GM12878 (cell line): ENCODE measurements around the gene COL9A2. TPM values are rescaled to one million over a fixed set of nuclear protein-coding genes. Genes with fewer than 3 reads are reported as not detected.
A peak's percentile ranks its signal among the peaks of the same experiment; 100 is the strongest.

Experiments
- BCL3 ChIP-seq: IDR thresholded peaks from 2 replicates; pipeline ENCODE4 v1.6.1; 2011; ENCODE audit warnings: borderline replicate concordance, low read depth, mild to moderate bottlenecking, moderate library complexity, low read length; ENCODE audit not compliant: insufficient read depth, poor library complexity, severe bottlenecking
- CHD1 ChIP-seq: IDR thresholded peaks from 2 replicates; pipeline ENCODE4 v1.6.1; 2012; ENCODE audit warnings: low read depth, low read length, improper control_type of control experiment
- CHD2 ChIP-seq: IDR thresholded peaks from 2 replicates; pipeline ENCODE4 v1.6.1; 2011; ENCODE audit warnings: low read depth, low read length, improper control_type of control experiment, borderline replicate concordance
- CTCF ChIP-seq, 3 experiments: IDR thresholded peaks in 2 of 3; conservative IDR thresholded peaks in 1 of 3; 2 replicates each; pipeline ENCODE4 v1.5.1; 2011; ENCODE audit warnings: low read depth in 3 of 3, low read length in 3 of 3, mild to moderate bottlenecking in 3 of 3, control low read depth in 2 of 3, moderate library complexity in 2 of 3, inconsistent platforms in 1 of 3, mixed read lengths in 1 of 3; ENCODE audit not compliant: control insufficient read depth in 2 of 3, insufficient read depth in 1 of 3; ENCODE audit errors: extremely low read depth in 1 of 3
- IRF4 ChIP-seq: IDR thresholded peaks from 2 replicates; pipeline ENCODE4 v1.6.1; 2011; ENCODE audit warnings: low read depth, low read length
- IRF5 ChIP-seq: fragments of 450-650 bp; IDR thresholded peaks from 2 replicates; pipeline ENCODE4 v1.6.1; 2017; ENCODE audit warnings: borderline replicate concordance
- KLF5 ChIP-seq: fragments of 450-650 bp; IDR thresholded peaks from 2 replicates; pipeline ENCODE4 v1.6.1; 2014; ENCODE audit warnings: mild to moderate bottlenecking; ENCODE audit not compliant: partially characterized antibody
- MYB ChIP-seq: fragments of 150-350 bp; IDR thresholded peaks from 2 replicates; pipeline ENCODE4 v1.6.1; 2014; ENCODE audit warnings: mild to moderate bottlenecking, low read depth, low read length, borderline replicate concordance
- POLR2A ChIP-seq: IDR thresholded peaks from 2 replicates; pipeline ENCODE4 v1.6.1; 2011; ENCODE audit warnings: low read depth, mild to moderate bottlenecking, low read length
- SMARCA5 ChIP-seq: fragments of 450-650 bp; IDR thresholded peaks from 2 replicates; pipeline ENCODE4 v1.6.1; 2017; ENCODE audit warnings: mild to moderate bottlenecking
- STAT3 ChIP-seq: IDR thresholded peaks from 2 replicates; pipeline ENCODE4 v1.6.1; 2011; ENCODE audit warnings: low read depth, low read length, improper control_type of control experiment
- TAF1 ChIP-seq: IDR thresholded peaks from 2 replicates; pipeline ENCODE4 v1.6.1; 2011; ENCODE audit warnings: mild to moderate bottlenecking, low read depth, low read length, borderline replicate concordance
- TARDBP ChIP-seq: IDR thresholded peaks from 2 replicates; pipeline ENCODE4 v1.6.1; 2016; ENCODE audit warnings: borderline replicate concordance
- TCF7 ChIP-seq: IDR thresholded peaks from 2 replicates; pipeline ENCODE4 v1.6.1; 2014; ENCODE audit warnings: antibody characterized with exemption, borderline replicate concordance
- ZNF217 ChIP-seq: fragments of 450-650 bp; IDR thresholded peaks from 2 replicates; pipeline ENCODE4 v1.6.1; 2017; ENCODE audit warnings: antibody characterized with exemption, mild to moderate bottlenecking
- polyA plus RNA-seq, 11 experiments: library from polyadenylated mRNA; depleted of rRNA in 4 of 11; unstranded in 6 of 11; stranded (reverse) in 5 of 11; fragments of >200 nt; fragmentation: Nextera tagmentation in 4 of 11; fragmentation: Illumina TruSeq in 1 of 11; extraction: Ambion mirVana in 4 of 11; extraction: Trizol in 1 of 11; gene quantifications; 1 replicate in 1 of 11; 2 replicates in 10 of 11; pipeline versions ENCODE4 v1.2.1 to v1.2.3, GENCODE V29; 2011 to 2016; ENCODE audit warnings: inconsistent platforms in 2 of 11, missing spikeins in 2 of 11, low read depth in 1 of 11
- total RNA-seq, 4 experiments: library from RNA; depleted of rRNA in 3 of 4; stranded (reverse); fragments of >200 nt in 3 of 4; fragmentation: Illumina TruSeq in 1 of 4; extraction: Trizol in 1 of 4; gene quantifications; 2 replicates each; pipeline versions ENCODE4 v1.2.1 to v1.2.3, GENCODE V29; 2013 to 2021
- TF ChIP-seq, protein P1 (sequence below): IDR thresholded peaks from 2 replicates; pipeline ENCODE4 v1.6.1; 2012; ENCODE audit warnings: improper control_type of control experiment, low read depth, low read length; ENCODE audit not compliant: insufficient replicate concordance
- TF ChIP-seq, protein P2 (sequence below): fragments of 450-650 bp; conservative IDR thresholded peaks from 2 replicates; pipeline ENCODE4 v1.6.1; 2017; ENCODE audit warnings: mild to moderate bottlenecking, moderate library complexity

The COL9A2 gene
- total and polyA plus RNA-seq, 10 of the 15 experiments (the other 5 are each of a cell fraction or from before 2014, with no cell fraction given), result 3.1 to 63.3 (median 22.4) TPM

- TF ChIP-seq, protein P1, sequence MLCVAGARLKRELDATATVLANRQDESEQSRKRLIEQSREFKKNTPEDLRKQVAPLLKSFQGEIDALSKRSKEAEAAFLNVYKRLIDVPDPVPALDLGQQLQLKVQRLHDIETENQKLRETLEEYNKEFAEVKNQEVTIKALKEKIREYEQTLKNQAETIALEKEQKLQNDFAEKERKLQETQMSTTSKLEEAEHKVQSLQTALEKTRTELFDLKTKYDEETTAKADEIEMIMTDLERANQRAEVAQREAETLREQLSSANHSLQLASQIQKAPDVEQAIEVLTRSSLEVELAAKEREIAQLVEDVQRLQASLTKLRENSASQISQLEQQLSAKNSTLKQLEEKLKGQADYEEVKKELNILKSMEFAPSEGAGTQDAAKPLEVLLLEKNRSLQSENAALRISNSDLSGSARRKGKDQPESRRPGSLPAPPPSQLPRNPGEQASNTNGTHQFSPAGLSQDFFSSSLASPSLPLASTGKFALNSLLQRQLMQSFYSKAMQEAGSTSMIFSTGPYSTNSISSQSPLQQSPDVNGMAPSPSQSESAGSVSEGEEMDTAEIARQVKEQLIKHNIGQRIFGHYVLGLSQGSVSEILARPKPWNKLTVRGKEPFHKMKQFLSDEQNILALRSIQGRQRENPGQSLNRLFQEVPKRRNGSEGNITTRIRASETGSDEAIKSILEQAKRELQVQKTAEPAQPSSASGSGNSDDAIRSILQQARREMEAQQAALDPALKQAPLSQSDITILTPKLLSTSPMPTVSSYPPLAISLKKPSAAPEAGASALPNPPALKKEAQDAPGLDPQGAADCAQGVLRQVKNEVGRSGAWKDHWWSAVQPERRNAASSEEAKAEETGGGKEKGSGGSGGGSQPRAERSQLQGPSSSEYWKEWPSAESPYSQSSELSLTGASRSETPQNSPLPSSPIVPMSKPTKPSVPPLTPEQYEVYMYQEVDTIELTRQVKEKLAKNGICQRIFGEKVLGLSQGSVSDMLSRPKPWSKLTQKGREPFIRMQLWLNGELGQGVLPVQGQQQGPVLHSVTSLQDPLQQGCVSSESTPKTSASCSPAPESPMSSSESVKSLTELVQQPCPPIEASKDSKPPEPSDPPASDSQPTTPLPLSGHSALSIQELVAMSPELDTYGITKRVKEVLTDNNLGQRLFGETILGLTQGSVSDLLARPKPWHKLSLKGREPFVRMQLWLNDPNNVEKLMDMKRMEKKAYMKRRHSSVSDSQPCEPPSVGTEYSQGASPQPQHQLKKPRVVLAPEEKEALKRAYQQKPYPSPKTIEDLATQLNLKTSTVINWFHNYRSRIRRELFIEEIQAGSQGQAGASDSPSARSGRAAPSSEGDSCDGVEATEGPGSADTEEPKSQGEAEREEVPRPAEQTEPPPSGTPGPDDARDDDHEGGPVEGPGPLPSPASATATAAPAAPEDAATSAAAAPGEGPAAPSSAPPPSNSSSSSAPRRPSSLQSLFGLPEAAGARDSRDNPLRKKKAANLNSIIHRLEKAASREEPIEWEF, result no peak
- TF ChIP-seq STAT3 (no peak), SMARCA5 (peak; percentile 92), CHD2 (peak; percentile 89), TARDBP (peak; percentile 50; the same call in 1 of the 2 replicates), TAF1 (peak; percentile 58; the same call in 1 of the 2 replicates), KLF5 (no peak), BCL3 (no peak), CHD1 (no peak), MYB (no peak), IRF5 (no peak), ZNF217 (0 out of 2 replicates have a peak, but pooled peaks have one; percentile 39), CTCF (IDR thresholded peaks at IDR 0.05 in 2 of 3, conservative IDR thresholded peaks at IDR 0.05 in 1 of 3; ENCODE audit: control insufficient read depth in 2 of 3, extremely low read depth in 1 of 3, insufficient read depth in 1 of 3, low read depth in 3 of 3, low read length in 3 of 3) (peak; percentile 96 to 98 (median 98)), TCF7 (no peak), IRF4 (peak; percentile 40; the same call in 1 of the 2 replicates), POLR2A (peak; percentile 87)
- TF ChIP-seq, protein P2, sequence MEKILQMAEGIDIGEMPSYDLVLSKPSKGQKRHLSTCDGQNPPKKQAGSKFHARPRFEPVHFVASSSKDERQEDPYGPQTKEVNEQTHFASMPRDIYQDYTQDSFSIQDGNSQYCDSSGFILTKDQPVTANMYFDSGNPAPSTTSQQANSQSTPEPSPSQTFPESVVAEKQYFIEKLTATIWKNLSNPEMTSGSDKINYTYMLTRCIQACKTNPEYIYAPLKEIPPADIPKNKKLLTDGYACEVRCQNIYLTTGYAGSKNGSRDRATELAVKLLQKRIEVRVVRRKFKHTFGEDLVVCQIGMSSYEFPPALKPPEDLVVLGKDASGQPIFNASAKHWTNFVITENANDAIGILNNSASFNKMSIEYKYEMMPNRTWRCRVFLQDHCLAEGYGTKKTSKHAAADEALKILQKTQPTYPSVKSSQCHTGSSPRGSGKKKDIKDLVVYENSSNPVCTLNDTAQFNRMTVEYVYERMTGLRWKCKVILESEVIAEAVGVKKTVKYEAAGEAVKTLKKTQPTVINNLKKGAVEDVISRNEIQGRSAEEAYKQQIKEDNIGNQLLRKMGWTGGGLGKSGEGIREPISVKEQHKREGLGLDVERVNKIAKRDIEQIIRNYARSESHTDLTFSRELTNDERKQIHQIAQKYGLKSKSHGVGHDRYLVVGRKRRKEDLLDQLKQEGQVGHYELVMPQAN, result no peak
- TF ChIP-seq, all 136 proteins: peak for 48
Measured at GRCh38 chr1:40315239-40315794, 1.8 kb downstream of the COL9A2 start (continued).
